ENCODE data around the gene PAK2. TPM values are rescaled to one million over a fixed set of nuclear protein-coding genes. Genes with fewer than 3 reads are reported as not detected.

PAK2 gene
- total and polyA plus RNA-seq, 10 donors, result 21.2 to 113 (median 99.9) TPM

- WGBS, 5 donors, result 95 to 98% (median 96%) methylated on average over 8 of the region's 8 CpGs
- intact Hi-C loops (cut with DNase I; ENCODE audit: low total_unique reads), result no loop called here
- no peak for DNase-seq
- no peaks in the 10 kb centered on the region for H3K27me3 ChIP-seq (replicated peaks in 1 of 7)
- H3K4me1 ChIP-seq, result peaks cover 4 to 24% (median 12%) of the 10 kb centered on the region in 6 donors
- H3K9me3 ChIP-seq, result no peaks in the 10 kb centered on the region
- H3K4me3 ChIP-seq, result no peak overlapping the region
- peaks cover 0 to 7% (median 0%) of the 10 kb centered on the region in 6 donors for H3K36me3 ChIP-seq
- TF ChIP-seq POLR2A (IDR thresholded peaks at IDR 0.05) (no peak), POLR2AphosphoS5 (IDR thresholded peaks at IDR 0.05) (no peak), CTCF (IDR thresholded peaks at IDR 0.05 in 8 of 11, conservative IDR thresholded peaks at IDR 0.05 in 3 of 11) (no peak)
- no peak overlapping the region for H3K27ac ChIP-seq
Observed at GRCh38 chr3:196707566-196707965, 32.1 kb upstream of the PAK2 start.

GRCh38 chr3:196708467-196708866 lies 31.2 kb upstream of the PAK2 start:
- H3K9me3 ChIP-seq, result no peaks in the 10 kb centered on the region
- TF ChIP-seq POLR2A (IDR thresholded peaks at IDR 0.05), result no peak
- TF ChIP-seq POLR2AphosphoS5 (IDR thresholded peaks at IDR 0.05), result no peak
- TF ChIP-seq CTCF (IDR thresholded peaks at IDR 0.05 in 8 of 11, conservative IDR thresholded peaks at IDR 0.05 in 3 of 11), result no peak
- intact Hi-C loops (cut with DNase I; ENCODE audit: low total_unique reads), result no loop called here
- peaks cover 0 to 7% (median 0%) of the 10 kb centered on the region in 6 donors for H3K36me3 ChIP-seq
- 84 to 90% (median 87%) methylated on average over 7 of the region's 7 CpGs for WGBS, 5 donors
- DNase-seq, result no peak
- no peak overlapping the region for H3K27ac ChIP-seq
- peaks cover 4 to 32% (median 20%) of the 10 kb centered on the region in 6 donors for H3K4me1 ChIP-seq
- H3K4me3 ChIP-seq, result no peak overlapping the region
- no peaks in the 10 kb centered on the region for H3K27me3 ChIP-seq (replicated peaks in 1 of 7)

GRCh38 chr3:196711838-196712513 lies 27.7 kb upstream of the PAK2 start, which contains the start of the genes CEP19 and PIGX:
Gene CEP19, minus strand, starts transcription at chr3:196712250. Its CDS starts 3,593 bp downstream, at chr3:196708657.
Gene PIGX, plus strand, starts transcription at chr3:196712377.
- TF ChIP-seq POLR2A (IDR thresholded peaks at IDR 0.05), result peak in 1 of 3 donors; percentile 63
- TF ChIP-seq POLR2AphosphoS5 (IDR thresholded peaks at IDR 0.05), result peak; percentile 76 to 91 (median 87)
- peak in 7 of 11 experiments; percentile 11 to 62 (median 47) for TF ChIP-seq CTCF (IDR thresholded peaks at IDR 0.05 in 8 of 11, conservative IDR thresholded peaks at IDR 0.05 in 3 of 11)
- 0 to 1% (median 0%) methylated on average over 23 to 68 of the region's 68 CpGs for WGBS, 5 donors

More at GRCh38 chr3:196711838-196712513, 27.7 kb upstream of the PAK2 start, which contains the start of the genes CEP19 and PIGX:
- H3K27ac ChIP-seq, result peak within 1 kb of the TSS; percentile 90 to 97 (median 94)
- peaks cover 4 to 41% (median 23%) of the 10 kb centered on the region in 6 donors for H3K4me1 ChIP-seq
- DNase-seq, result peak; percentile 96
- intact Hi-C loops (cut with DNase I; ENCODE audit: low total_unique reads), result no loop called here
- peaks cover 0 to 6% (median 0%) of the 10 kb centered on the region in 6 donors for H3K36me3 ChIP-seq
- H3K27me3 ChIP-seq (replicated peaks in 1 of 7), result no peaks in the 10 kb centered on the region
- H3K4me3 ChIP-seq, result peak within 1 kb of the TSS; percentile 75 to 96 (median 92)
- H3K9me3 ChIP-seq, result no peaks in the 10 kb centered on the region
